ENCODE data around the gene SLC25A19. TPM values are rescaled to one million over a fixed set of nuclear protein-coding genes. Genes with fewer than 3 reads are reported as not detected.

The SLC25A19 gene
- total and polyA plus RNA-seq, 2 experiments from 2014 or later, result 17.9 to 22.4 TPM

GRCh38 chr17:75316253-75316652, 27.0 kb upstream of the SLC25A19 start (continued):
- no peak for TF ChIP-seq REST (IDR thresholded peaks at IDR 0.05; ENCODE audit: unreplicated experiment)

GRCh38 chr17:75315541-75316243, 26.5 kb upstream of the SLC25A19 start:
- H3K36me3 Mint-ChIP-seq (ENCODE audit: low read depth), result peaks cover 12% of the 10 kb centered on the region
- peaks cover 9% of the 10 kb centered on the region; the same call in 2 of the 3 replicates for H3K4me1 Mint-ChIP-seq
- no peaks in the 10 kb centered on the region for H3K9me3 Mint-ChIP-seq
- peaks cover 15% of the 10 kb centered on the region for H3K27me3 Mint-ChIP-seq (ENCODE audit: insufficient read depth, low read depth, poor library complexity)
- H3K4me3 ChIP-seq, result no peak overlapping the region
- TF ChIP-seq REST (IDR thresholded peaks at IDR 0.05; ENCODE audit: unreplicated experiment), result no peak
- no peak overlapping the region for H2AFZ ChIP-seq
- H3K9me2 ChIP-seq (ENCODE audit: insufficient read depth), result no peaks in the 10 kb centered on the region
- DNase-seq (ENCODE audit: low spot score), result no peak
- H3K4me2 ChIP-seq, result no peak overlapping the region
- no peaks in the 10 kb centered on the region for H3K27me3 ChIP-seq (ENCODE audit: insufficient read depth)
- 0 out of 2 replicates have a peak, but pooled peaks cover 3% of the 10 kb centered on the region for H4K20me1 ChIP-seq (replicated peaks; ENCODE audit: insufficient read depth)
- H3K36me3 ChIP-seq (ENCODE audit: insufficient read depth), result peaks cover 4% of the 10 kb centered on the region
- H3K4me3 Mint-ChIP-seq, result no peak overlapping the region
- H3K79me2 ChIP-seq (replicated peaks; ENCODE audit: insufficient read depth), result no peaks in the 10 kb centered on the region
- H3K27ac ChIP-seq (ENCODE audit: low read depth), result 0 out of 2 replicates have a peak overlapping the region, but pooled peaks have one; percentile 26
- peak; percentile 9; the same call in 1 of the 3 replicates for ATAC-seq
- peaks cover 11% of the 10 kb centered on the region for H3K4me1 ChIP-seq (ENCODE audit: insufficient read depth)
- H3F3A ChIP-seq (replicated peaks; ENCODE audit: low read depth), result 0 out of 2 replicates have a peak, but pooled peaks cover 5% of the 10 kb centered on the region
- H3K27ac Mint-ChIP-seq, result no peak overlapping the region

GRCh38 chr17:75313941-75314551, 24.8 kb upstream of the SLC25A19 start:
- Mint-ChIP-seq H3K36me3 (ENCODE audit: low read depth) (no peaks in the 10 kb centered on the region), H3K9me3 (no peaks in the 10 kb centered on the region), H3K27ac (no peak overlapping the region), H3K4me3 (no peak overlapping the region; the same call in 2 of the 3 replicates), H3K4me1 (peaks cover 13% of the 10 kb centered on the region), H3K27me3 (ENCODE audit: insufficient read depth, low read depth, poor library complexity) (peaks cover 10% of the 10 kb centered on the region)
- H3K36me3 ChIP-seq (ENCODE audit: insufficient read depth), result no peaks in the 10 kb centered on the region
- no peak for ATAC-seq
- no peak for DNase-seq (ENCODE audit: low spot score)
- no peak overlapping the region for H3K4me3 ChIP-seq
- peaks cover 11% of the 10 kb centered on the region for H3K4me1 ChIP-seq (ENCODE audit: insufficient read depth)
- H3K27me3 ChIP-seq (ENCODE audit: insufficient read depth), result no peaks in the 10 kb centered on the region
- no peak overlapping the region for H2AFZ ChIP-seq
- TF ChIP-seq CTCF (conservative IDR thresholded peaks at IDR 0.05; ENCODE audit: low read depth in 2 of 2) (no peak), EZH2phosphoT487 (IDR thresholded peaks at IDR 0.05; ENCODE audit: unreplicated experiment) (no peak)
- no peaks in the 10 kb centered on the region for H3F3A ChIP-seq (replicated peaks; ENCODE audit: low read depth)
- 0 out of 2 replicates have a peak, but pooled peaks cover 3% of the 10 kb centered on the region for H4K20me1 ChIP-seq (replicated peaks; ENCODE audit: insufficient read depth)
- H3K27ac ChIP-seq (ENCODE audit: low read depth), result no peak overlapping the region
- no peak overlapping the region for H3K4me2 ChIP-seq
- no peaks in the 10 kb centered on the region for H3K79me2 ChIP-seq (replicated peaks; ENCODE audit: insufficient read depth)
- no peaks in the 10 kb centered on the region for H3K9me2 ChIP-seq (ENCODE audit: insufficient read depth)

All from GM23338 (cell line).